Ovary (tissue), 3 donors: ENCODE results near the gene SMARCC1.

Experiments
- CTCF ChIP-seq, 3 donors: fragments of 450-650 bp in 2 of 3; fragments of 200-600 bp in 1 of 3; IDR thresholded peaks; one replicate each; pipeline versions ENCODE4 v1.5.1 to v1.8.0; 2016 to 2022; ENCODE audit warnings: antibody characterized with exemption in 3 of 3, mild to moderate bottlenecking in 1 of 3
- EP300 ChIP-seq: sonication (generic); formaldehyde crosslinking; IDR thresholded peaks from one replicate; pipeline ENCODE4 v1.6.1; 2017; ENCODE audit warnings: antibody characterized with exemption
- POLR2A ChIP-seq: fragments of 450-650 bp; IDR thresholded peaks from one replicate; pipeline ENCODE4 v1.6.1; 2017; ENCODE audit warnings: antibody characterized with exemption, mild to moderate bottlenecking, moderate library complexity
- donor health status: DM: no; HTN: no; CAD: no.

GRCh38 chr3:47635536-47635935 is 146.2 kb downstream of the SMARCC1 start:
- no peak for TF ChIP-seq CTCF (IDR thresholded peaks at IDR 0.05)
- no peak for TF ChIP-seq POLR2A
- TF ChIP-seq EP300: no peak
